Smooth muscle cell (in vitro differentiated cells): Measurements from ENCODE around the gene BCL2L15. TPM values are rescaled to one million over a fixed set of nuclear protein-coding genes. Genes with fewer than 3 reads are reported as not detected.
A peak's percentile ranks its signal among the peaks of the same experiment; 100 is the strongest.

Experiments used
- DNase-seq: peaks from one replicate; lab custom pipeline; 2025; ENCODE audit not compliant: unreplicated experiment; lab: John Stamatoyannopoulos, UW
- H2AFZ ChIP-seq: fragments of 200-600 bp; sonication (generic); 2 replicates; pipeline ENCODE4 v1.6.0; 2016; ENCODE audit warnings: antibody characterized with exemption, low read depth, mild to moderate bottlenecking
- H3F3A ChIP-seq: fragments of 200-600 bp; sonication (generic); 2 replicates; pipeline ENCODE4 v1.6.0; 2017; ENCODE audit warnings: antibody characterized with exemption, low read depth
- H3K27ac ChIP-seq: fragments of 200-600 bp; sonication (generic); 2 replicates; pipeline ENCODE4 v1.5.1; 2016; ENCODE audit warnings: low read depth, mild to moderate bottlenecking
- H3K27me3 ChIP-seq: fragments of 200-600 bp; sonication (generic); 2 replicates; pipeline ENCODE4 v1.6.1; 2016; ENCODE audit warnings: low read depth, mild to moderate bottlenecking
- H3K36me3 ChIP-seq: fragments of 200-600 bp; sonication (generic); 2 replicates; pipeline ENCODE4 v1.5.1; 2016; ENCODE audit warnings: low read depth
- H3K4me1 ChIP-seq: fragments of 200-600 bp; sonication (generic); 2 replicates; pipeline ENCODE4 v1.5.1; 2016; ENCODE audit warnings: low read depth
- H3K4me2 ChIP-seq: fragments of 200-600 bp; sonication (generic); 2 replicates; pipeline ENCODE4 v1.6.0; 2016; ENCODE audit warnings: mild to moderate bottlenecking
- H3K4me3 ChIP-seq: fragments of 200-600 bp; sonication (generic); 2 replicates; pipeline ENCODE4 v1.5.1; 2016; ENCODE audit warnings: mild to moderate bottlenecking
- H3K79me2 ChIP-seq: fragments of 200-600 bp; sonication (generic); 2 replicates; pipeline ENCODE4 v1.6.0; 2016; ENCODE audit warnings: low read depth, mild to moderate bottlenecking
- H3K9ac ChIP-seq: fragments of 200-600 bp; sonication (generic); 2 replicates; pipeline ENCODE4 v1.6.0; 2016; ENCODE audit warnings: low read depth
- H3K9me3 ChIP-seq: fragments of 200-600 bp; sonication (generic); replicated peaks from 2 replicates; pipeline ENCODE4 v1.5.1; 2016; ENCODE audit warnings: low read depth
- H4K20me1 ChIP-seq: fragments of 200-600 bp; sonication (generic); 2 replicates; pipeline ENCODE4 v1.6.0; 2016; ENCODE audit warnings: low read depth
- WGBS: methylation state at CpG from one replicate; pipeline ENCODE4 v1.1.7; 2016; ENCODE audit warnings: low lambda C conversion rate; 5-methylcytosine and 5-hydroxymethylcytosine counted together
- polyA plus RNA-seq: library from polyadenylated mRNA; unstranded; fragments of >200 nt; fragmentation: Nextera tagmentation; extraction: Ambion mirVana; gene quantifications from 2 replicates; pipeline ENCODE4 v1.2.1, GENCODE V29; 2016
- total RNA-seq: library from RNA; depleted of rRNA; stranded (reverse); fragments of >200 nt; gene quantifications from 2 replicates; pipeline ENCODE4 v1.2.3, GENCODE V29; 2014
- TF ChIP-seq, protein P1 (sequence below): fragments of 200-600 bp; sonication (generic); IDR thresholded peaks from 2 replicates; pipeline ENCODE4 v1.5.1; 2017; ENCODE audit warnings: borderline replicate concordance, mild to moderate bottlenecking, antibody characterized with exemption; ENCODE audit not compliant: insufficient read depth, poor library complexity, severe bottlenecking

The BCL2L15 gene
- total and polyA plus RNA-seq, 2 experiments from 2014 or later = 0.13 TPM; not detected in 1

DNA sequence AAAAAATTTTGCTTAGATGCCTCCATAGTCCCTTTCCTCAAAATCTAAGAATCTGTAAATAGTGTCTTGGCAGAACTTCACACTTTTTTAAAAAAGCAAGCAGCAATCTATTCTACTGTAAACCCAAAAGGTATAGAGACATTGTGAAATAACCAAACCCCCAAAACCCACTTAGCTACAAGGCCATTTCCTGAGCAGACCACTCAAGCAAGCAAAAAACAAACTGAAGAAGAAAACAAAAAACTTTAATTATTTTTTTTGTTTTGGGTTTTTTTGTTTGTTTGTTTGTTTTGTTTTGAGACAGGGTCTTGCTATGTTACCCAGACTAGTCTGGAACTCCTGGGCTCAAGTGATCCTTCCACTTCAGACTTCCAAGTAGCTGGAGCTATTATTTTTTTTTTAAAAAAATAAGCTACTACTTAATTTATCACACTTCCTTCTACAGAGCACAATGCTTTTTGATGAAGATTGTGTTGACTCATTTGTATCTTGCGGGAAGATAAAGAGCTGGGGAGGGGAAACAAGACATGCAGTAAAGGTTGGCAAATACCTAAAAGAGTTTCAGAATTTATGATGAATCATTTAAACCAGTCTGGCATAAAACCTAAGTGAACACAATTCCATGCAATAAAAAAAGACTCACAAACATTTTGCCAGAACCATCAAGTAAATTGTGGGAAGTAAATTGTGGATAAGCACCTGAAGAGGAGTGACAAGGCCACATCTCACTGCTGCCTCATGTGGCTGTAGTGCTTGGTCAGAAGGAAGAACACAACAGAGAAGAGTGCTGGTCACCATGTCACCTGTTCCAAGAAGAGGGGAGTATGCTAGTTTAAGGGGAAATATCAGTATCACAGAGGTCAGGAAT lies 13.1 kb downstream of the BCL2L15 start:
- no peak overlapping the region for H3K27ac ChIP-seq
- H4K20me1 ChIP-seq = no peaks in the 10 kb centered on the region
- no peaks in the 10 kb centered on the region for H3K9me3 ChIP-seq
- H3F3A ChIP-seq = no peaks in the 10 kb centered on the region
- 88% methylated on average over 1 of the region's 1 CpG for WGBS
- no peaks in the 10 kb centered on the region for H3K27me3 ChIP-seq
- H3K4me1 ChIP-seq = no peaks in the 10 kb centered on the region
- DNase-seq = no peak
- no peaks in the 10 kb centered on the region for H3K79me2 ChIP-seq
- H3K4me2 ChIP-seq = no peak overlapping the region
- no peaks in the 10 kb centered on the region for H3K36me3 ChIP-seq
- H2AFZ ChIP-seq = no peak overlapping the region
- TF ChIP-seq, protein P1, sequence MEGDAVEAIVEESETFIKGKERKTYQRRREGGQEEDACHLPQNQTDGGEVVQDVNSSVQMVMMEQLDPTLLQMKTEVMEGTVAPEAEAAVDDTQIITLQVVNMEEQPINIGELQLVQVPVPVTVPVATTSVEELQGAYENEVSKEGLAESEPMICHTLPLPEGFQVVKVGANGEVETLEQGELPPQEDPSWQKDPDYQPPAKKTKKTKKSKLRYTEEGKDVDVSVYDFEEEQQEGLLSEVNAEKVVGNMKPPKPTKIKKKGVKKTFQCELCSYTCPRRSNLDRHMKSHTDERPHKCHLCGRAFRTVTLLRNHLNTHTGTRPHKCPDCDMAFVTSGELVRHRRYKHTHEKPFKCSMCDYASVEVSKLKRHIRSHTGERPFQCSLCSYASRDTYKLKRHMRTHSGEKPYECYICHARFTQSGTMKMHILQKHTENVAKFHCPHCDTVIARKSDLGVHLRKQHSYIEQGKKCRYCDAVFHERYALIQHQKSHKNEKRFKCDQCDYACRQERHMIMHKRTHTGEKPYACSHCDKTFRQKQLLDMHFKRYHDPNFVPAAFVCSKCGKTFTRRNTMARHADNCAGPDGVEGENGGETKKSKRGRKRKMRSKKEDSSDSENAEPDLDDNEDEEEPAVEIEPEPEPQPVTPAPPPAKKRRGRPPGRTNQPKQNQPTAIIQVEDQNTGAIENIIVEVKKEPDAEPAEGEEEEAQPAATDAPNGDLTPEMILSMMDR = no peak
- H3K4me3 ChIP-seq = no peak overlapping the region
- no peak overlapping the region for H3K9ac ChIP-seq

DNA sequence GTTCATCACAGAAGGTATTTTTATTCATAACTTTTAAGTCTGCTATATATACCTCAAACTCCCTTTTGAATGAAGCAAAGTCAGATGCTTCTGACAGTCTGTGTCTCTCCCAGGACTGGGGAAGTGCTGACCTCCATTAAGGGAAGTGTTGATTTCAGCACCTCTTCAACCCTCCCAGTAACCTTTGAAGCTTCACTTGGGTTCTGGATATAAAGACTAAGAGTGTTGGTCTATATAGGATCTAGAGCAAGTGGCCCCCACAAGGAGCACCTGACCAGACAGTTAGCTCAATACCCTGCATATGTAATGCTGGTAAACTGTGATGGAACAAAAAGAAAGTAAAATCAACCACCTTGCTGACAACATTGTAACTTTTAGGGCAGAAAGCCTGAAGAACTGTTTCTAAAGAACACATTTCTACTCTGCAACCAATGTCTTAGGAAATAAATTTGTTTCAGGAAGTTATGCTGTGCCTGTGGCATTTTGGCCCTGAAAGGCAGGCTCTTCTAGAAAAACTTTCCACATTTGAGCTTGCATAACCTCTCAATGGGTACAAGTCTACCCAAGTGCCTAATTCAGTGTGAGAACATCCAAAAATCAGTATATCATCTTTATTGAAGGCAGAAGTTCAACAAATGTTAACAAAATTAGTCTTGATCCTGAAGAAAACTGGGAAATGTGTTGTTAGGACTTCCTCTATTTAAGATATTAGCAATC lies 15.0 kb downstream of the BCL2L15 start:
- H3K27me3 ChIP-seq = no peaks in the 10 kb centered on the region
- TF ChIP-seq, protein P1 = no peak
- H3K9me3 ChIP-seq = no peaks in the 10 kb centered on the region
- no peak overlapping the region for H2AFZ ChIP-seq
- no peak overlapping the region for H3K4me3 ChIP-seq
- no peak overlapping the region for H3K27ac ChIP-seq
- no peaks in the 10 kb centered on the region for H3K4me1 ChIP-seq
- no peaks in the 10 kb centered on the region for H3K79me2 ChIP-seq
- H4K20me1 ChIP-seq = no peaks in the 10 kb centered on the region
- no peaks in the 10 kb centered on the region for H3F3A ChIP-seq
- H3K4me2 ChIP-seq = no peak overlapping the region
- no peak overlapping the region for H3K9ac ChIP-seq
- no peaks in the 10 kb centered on the region for H3K36me3 ChIP-seq
- DNase-seq = no peak

DNA sequence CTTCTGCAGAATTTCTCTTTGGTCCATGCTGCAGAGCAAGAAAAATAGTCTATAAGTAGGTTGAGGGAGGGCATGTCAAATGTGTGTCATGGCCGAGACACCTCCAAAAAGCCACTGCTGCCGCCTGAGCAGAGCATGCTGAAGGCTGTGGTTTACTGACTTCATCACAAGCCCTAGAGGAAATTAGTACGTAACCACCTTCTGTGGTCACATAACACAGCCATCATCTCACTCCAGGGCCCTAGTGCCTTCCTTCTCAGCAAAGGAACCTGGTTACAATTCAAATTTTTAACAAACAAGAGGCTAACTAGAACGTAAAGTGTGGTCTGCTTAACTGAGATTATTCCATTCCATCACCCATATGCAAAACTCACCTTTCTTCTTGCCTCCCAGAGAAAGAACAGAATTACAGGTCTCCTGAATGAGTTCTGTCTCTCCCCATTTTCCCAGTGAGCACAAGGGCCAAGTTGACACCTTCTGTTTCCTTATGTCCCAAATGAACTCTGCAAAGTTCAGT lies 15.7 kb downstream of the BCL2L15 start, which contains the start of gene PTPN22:
Gene PTPN22 (minus strand): TSS at position 116 of the 517 bp plus-strand sequence.
- H3K27ac ChIP-seq = no peak within 1 kb of the TSS
- TF ChIP-seq, protein P1 = no peak
- H3K4me2 ChIP-seq = peak within 1 kb of the TSS; percentile 49
- no peaks in the 10 kb centered on the region for H3K9me3 ChIP-seq
- no peak for DNase-seq
- no peaks in the 10 kb centered on the region for H3K4me1 ChIP-seq
- H3K36me3 ChIP-seq = no peaks in the 10 kb centered on the region
- peak within 1 kb of the TSS; percentile 42 for H2AFZ ChIP-seq
- H3K4me3 ChIP-seq = no peak within 1 kb of the TSS
- H3K27me3 ChIP-seq = no peaks in the 10 kb centered on the region
- no peaks in the 10 kb centered on the region for H3F3A ChIP-seq
- WGBS = 33% methylated on average over 4 of the region's 4 CpGs
- H3K9ac ChIP-seq = no peak within 1 kb of the TSS
- no peaks in the 10 kb centered on the region for H3K79me2 ChIP-seq
- no peaks in the 10 kb centered on the region for H4K20me1 ChIP-seq
